ENCODE measurements around the gene IL1RL1.

IL1RL1 gene

GRCh38 chr2:102366406-102367112 lies 55.2 kb downstream of the IL1RL1 start:
- H3K4me2 ChIP-seq (ENCODE audit: low read depth, low read length, poor library complexity, severe bottlenecking): peak overlapping the region; percentile 21
- H3K79me2 ChIP-seq (ENCODE audit: insufficient read depth, low read length): peaks cover 6% of the 10 kb centered on the region
- H3K27me3 ChIP-seq (ENCODE audit: insufficient read depth, low read length, poor library complexity, severe bottlenecking): no peaks in the 10 kb centered on the region
- no peak overlapping the region for H3K9ac ChIP-seq (ENCODE audit: low read depth, low read length, poor library complexity, severe bottlenecking)
- H3K4me3 ChIP-seq (ENCODE audit: low read length, poor library complexity, severe bottlenecking): no peak overlapping the region
- no peak for TF ChIP-seq CTCF (conservative IDR thresholded peaks at IDR 0.05; ENCODE audit: low read length)
- TF ChIP-seq EZH2phosphoT487 (IDR thresholded peaks at IDR 0.05; ENCODE audit: borderline replicate concordance): no peak
- peaks cover 51% of the 10 kb centered on the region for H3K4me1 ChIP-seq (ENCODE audit: insufficient read depth, low read length, poor library complexity, severe bottlenecking)
- H3K9me3 ChIP-seq (ENCODE audit: insufficient read depth, low read depth, low read length): peaks cover 22% of the 10 kb centered on the region; the same call in 1 of the 2 replicates
- H3K36me3 ChIP-seq (ENCODE audit: insufficient read depth, low read length): peaks cover 37% of the 10 kb centered on the region; the same call in 1 of the 2 replicates
- H3K9me2 ChIP-seq (replicated peaks; ENCODE audit: low read depth, low read length): no peaks in the 10 kb centered on the region
- no peaks in the 10 kb centered on the region for H4K20me1 ChIP-seq (ENCODE audit: insufficient read depth, low read length, poor library complexity, severe bottlenecking)
- H2AFZ ChIP-seq (ENCODE audit: low read length): no peak overlapping the region
- H3F3A ChIP-seq (ENCODE audit: low read depth): no peaks in the 10 kb centered on the region

GRCh38 chr2:102367331-102367971 lies 56.1 kb downstream of the IL1RL1 start:
- H4K20me1 ChIP-seq (ENCODE audit: insufficient read depth, low read length, poor library complexity, severe bottlenecking): no peaks in the 10 kb centered on the region
- peak overlapping the region; percentile 21 for H3K4me2 ChIP-seq (ENCODE audit: low read depth, low read length, poor library complexity, severe bottlenecking)
- no peak overlapping the region for H2AFZ ChIP-seq (ENCODE audit: low read length)
- H3K9me3 ChIP-seq (ENCODE audit: insufficient read depth, low read depth, low read length): peaks cover 22% of the 10 kb centered on the region; the same call in 1 of the 2 replicates
- TF ChIP-seq EZH2phosphoT487 (IDR thresholded peaks at IDR 0.05; ENCODE audit: borderline replicate concordance) (no peak), CTCF (conservative IDR thresholded peaks at IDR 0.05; ENCODE audit: low read length) (no peak)
- H3K27me3 ChIP-seq (ENCODE audit: insufficient read depth, low read length, poor library complexity, severe bottlenecking): no peaks in the 10 kb centered on the region
- no peaks in the 10 kb centered on the region for H3F3A ChIP-seq (ENCODE audit: low read depth)
- H3K79me2 ChIP-seq (ENCODE audit: insufficient read depth, low read length): no peaks in the 10 kb centered on the region
- H3K4me3 ChIP-seq (ENCODE audit: low read length, poor library complexity, severe bottlenecking): no peak overlapping the region
- peaks cover 42% of the 10 kb centered on the region for H3K4me1 ChIP-seq (ENCODE audit: insufficient read depth, low read length, poor library complexity, severe bottlenecking)
- no peaks in the 10 kb centered on the region for H3K9me2 ChIP-seq (replicated peaks; ENCODE audit: low read depth, low read length)
- no peak overlapping the region for H3K9ac ChIP-seq (ENCODE audit: low read depth, low read length, poor library complexity, severe bottlenecking)
- peaks cover 40% of the 10 kb centered on the region; the same call in 1 of the 2 replicates for H3K36me3 ChIP-seq (ENCODE audit: insufficient read depth, low read length)

DNA sequence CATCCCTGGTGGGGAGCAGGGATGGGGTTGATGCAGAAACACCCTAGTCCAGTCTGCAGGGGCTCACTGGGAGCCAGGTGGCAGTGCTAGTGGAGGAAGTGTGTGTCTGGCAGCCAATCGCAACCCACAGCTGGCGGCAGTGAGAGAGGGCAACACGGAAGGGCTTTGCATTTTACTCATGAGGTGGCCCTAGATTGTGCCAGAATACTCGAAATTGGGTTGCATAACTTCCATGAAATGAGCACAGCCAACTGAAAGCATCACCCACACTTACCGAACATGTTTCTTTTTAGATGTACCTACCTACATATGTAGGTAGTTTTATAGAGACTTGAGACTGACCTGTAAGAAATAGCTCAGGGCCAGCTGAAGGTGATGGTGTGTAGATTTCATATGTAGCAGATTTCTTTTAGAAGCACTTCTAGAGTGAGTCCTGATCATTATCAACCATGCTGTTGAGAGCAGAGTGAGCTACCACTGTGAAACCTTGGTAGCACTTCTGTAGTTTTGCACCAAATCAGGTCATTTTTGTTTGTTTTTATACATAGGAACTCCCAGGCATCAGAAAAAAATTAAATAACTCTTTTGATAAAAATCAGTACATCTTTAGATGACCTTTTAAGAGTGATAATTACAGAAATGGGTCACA lies 57.2 kb downstream of the IL1RL1 start:
- H3K9ac ChIP-seq (ENCODE audit: low read depth, low read length, poor library complexity, severe bottlenecking): no peak overlapping the region

More for the DNA sequence above, 57.2 kb downstream of the IL1RL1 start:
- Histone ChIP-seq H4K20me1 (ENCODE audit: insufficient read depth, low read length, poor library complexity, severe bottlenecking) (no peaks in the 10 kb centered on the region), H3K4me1 (ENCODE audit: insufficient read depth, low read length, poor library complexity, severe bottlenecking) (peaks cover 40% of the 10 kb centered on the region), H3K4me2 (ENCODE audit: low read depth, low read length, poor library complexity, severe bottlenecking) (peak overlapping the region; percentile 20), H3K79me2 (ENCODE audit: insufficient read depth, low read length) (no peaks in the 10 kb centered on the region), H3F3A (ENCODE audit: low read depth) (no peaks in the 10 kb centered on the region), H3K9me2 (replicated peaks; ENCODE audit: low read depth, low read length) (no peaks in the 10 kb centered on the region), H3K36me3 (ENCODE audit: insufficient read depth, low read length) (peaks cover 38% of the 10 kb centered on the region; the same call in 1 of the 2 replicates), H3K27me3 (ENCODE audit: insufficient read depth, low read length, poor library complexity, severe bottlenecking) (no peaks in the 10 kb centered on the region), H3K4me3 (ENCODE audit: low read length, poor library complexity, severe bottlenecking) (no peak overlapping the region), H2AFZ (ENCODE audit: low read length) (no peak overlapping the region), H3K9me3 (ENCODE audit: insufficient read depth, low read depth, low read length) (peaks cover 22% of the 10 kb centered on the region; the same call in 1 of the 2 replicates)
- no peak for TF ChIP-seq EZH2phosphoT487 (IDR thresholded peaks at IDR 0.05; ENCODE audit: borderline replicate concordance)
- TF ChIP-seq CTCF (conservative IDR thresholded peaks at IDR 0.05; ENCODE audit: low read length): no peak

Data from Loucy (cell line).